ENCODE data around the gene ELF5.

Gene ELF5

DNA sequence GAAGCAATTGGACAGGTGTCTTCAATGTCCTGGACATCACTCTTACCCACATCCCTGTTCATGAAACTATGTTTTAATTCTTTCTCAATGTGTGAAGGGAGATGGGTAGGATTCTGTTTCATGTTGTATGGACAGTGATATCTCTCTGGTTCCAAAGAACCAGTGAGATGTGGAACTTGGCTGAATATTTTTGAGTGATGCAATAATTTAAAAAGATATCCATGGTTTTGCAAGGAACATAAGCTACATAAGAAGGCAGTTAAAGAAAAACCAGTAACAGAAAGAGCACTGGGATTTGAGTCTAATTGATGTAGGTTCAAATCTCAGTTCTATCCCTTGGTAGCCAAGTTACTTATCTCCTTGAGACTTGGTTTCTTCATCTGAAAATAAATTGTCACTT, 7.7 kb upstream of the ELF5 start:
- DNase-seq, result no peak

DNA sequence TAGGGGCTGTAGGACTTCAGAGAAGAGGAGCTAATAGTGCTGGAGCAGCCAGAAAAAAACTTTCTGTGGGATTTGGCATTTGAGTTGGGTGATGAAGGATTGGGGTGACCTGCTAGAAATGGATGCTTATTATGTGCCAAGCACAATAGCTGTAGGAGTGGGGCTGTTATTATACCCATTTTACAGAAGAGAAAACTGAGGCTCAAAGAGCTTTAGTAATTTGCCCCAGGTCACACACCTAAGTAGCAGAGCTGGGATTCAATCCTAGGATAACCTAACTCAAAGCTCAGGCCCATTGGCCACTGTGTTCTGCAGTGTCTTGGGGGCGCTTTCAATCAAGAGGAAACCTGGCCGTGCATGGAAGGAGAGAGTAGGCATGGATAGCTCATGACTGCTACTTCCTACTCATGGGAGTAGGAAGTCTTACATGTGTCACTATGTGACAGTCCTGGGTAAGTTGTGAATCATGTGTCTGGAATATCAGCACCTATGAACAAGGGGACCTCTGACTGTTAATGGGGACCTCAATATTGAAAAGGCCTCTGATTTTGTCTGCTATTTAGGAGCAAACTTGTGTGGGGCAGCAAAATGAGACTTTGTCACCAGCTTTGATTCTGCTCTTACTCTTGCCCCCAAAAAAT, 6.1 kb upstream of the ELF5 start:
- DNase-seq, result no peak

DNA sequence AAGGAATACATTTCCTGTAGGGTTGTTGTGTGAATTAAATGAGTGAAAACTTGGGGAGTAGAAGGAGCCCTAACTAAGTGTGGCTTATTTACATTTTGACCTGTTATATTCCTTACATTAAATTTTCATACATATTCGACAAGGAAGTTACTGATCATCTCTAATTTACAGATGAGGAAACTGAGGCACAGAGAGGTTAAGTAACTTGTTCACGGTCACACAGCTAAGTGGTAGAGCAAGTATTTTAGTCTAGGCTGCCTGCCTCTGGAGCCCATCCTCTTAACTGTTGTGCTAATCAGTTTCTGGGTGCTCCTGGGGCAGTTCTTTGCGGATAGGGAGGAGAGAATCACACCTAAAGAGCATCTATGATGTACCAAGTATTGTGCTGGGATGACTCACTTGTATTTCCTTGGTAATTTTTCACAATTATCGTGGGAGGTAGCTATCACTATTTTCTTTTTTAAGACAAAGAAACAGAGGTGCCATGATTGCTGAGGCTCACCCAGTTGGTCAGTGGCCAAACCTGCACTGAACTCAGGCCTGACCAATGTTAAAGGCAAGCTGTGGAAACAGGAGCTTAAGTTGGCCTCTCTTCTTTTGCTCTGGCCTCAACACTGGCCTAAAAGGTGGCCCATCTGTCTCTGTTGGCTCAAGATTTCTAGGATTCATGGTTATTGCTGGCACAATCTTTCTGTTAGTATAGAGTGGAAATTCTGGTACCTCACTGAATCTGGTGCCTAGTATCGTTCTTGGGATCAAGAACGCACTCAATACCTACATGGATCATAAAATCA, 2.9 kb upstream of the ELF5 start:
- DNase-seq, result no peak

DNA sequence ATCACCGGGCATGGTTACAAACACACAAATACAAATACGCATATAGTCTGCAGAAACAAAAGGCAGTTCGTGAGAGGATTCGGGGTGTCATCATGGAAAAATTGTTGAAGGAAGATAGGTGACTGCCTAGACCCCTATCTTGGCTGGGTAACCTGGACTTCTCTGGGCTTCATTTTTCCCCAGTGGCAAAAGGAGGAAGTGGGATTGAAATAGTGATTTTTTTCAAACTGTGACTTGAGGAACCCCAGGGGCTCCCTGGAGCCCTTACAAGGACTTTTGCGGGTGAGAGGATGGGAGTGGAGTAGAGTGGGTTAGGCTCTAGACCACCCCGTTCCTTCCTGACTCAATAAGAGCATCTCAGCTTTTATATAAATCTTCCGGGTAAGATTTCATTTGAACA, 1.0 kb upstream of the ELF5 start:
- no peak for DNase-seq

DNA sequence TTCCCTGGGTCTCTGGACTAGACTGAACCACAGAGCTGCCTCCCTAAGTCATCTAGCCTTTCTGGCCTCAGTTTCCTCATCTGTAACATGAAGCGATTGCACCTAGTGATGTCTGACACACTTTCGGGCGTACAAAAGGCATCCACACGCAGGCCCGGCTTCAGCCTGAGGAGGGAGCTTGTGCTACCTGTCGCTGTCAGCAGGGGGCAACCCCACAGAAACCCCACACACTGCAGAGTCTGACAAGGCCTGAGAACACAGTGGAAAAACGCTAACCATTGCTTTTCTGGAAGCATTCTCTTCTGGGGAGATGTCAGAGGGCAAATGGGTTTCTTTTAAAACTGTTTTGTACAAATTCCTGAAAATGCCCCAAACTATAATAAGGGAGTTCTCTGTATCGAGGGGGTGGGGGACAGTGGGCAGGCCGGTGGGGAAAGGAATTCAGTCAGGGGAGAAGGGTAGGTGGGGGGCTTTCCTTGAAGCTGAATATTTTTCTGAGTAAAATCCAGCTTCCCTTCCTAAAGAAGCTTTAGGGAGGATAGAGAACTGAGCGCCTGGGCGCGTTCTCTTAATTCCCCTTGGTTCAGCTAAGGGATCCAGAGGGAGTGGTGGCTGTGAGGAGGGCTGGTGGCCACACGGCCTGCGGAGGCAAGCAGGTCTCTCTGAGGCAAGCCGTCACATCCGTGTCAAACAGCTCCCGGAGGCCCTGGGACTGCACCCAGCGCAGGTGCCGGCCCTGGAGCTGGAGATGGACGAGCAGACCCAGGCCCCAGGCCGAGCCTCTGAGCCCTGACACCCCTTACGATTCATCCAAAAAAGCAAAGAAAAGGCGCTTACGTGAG, 533 bp downstream of the ELF5 start:
- DNase-seq, result peak in 3 of 5 experiments; percentile 17 to 55 (median 24)

DNA sequence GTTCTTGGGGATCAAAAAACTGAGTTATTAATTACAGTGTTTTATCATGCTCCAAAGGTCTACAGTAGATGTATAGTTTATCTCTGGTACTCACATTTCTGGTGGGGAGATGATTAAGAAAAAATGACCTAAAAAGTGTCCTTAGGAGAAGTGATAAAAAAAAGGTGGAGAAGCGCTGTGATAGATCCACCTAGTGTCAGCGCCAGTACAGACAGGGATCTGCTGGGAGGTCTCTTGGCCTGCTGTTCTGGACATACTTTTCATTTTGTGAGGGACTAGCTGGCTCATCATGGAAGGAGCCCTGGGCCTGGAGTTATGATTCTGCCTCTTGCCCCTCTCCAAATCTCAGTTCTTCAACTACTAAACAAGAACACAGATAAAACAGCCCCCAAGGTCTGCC, 2.9 kb downstream of the ELF5 start:
- no peak for DNase-seq

DNA sequence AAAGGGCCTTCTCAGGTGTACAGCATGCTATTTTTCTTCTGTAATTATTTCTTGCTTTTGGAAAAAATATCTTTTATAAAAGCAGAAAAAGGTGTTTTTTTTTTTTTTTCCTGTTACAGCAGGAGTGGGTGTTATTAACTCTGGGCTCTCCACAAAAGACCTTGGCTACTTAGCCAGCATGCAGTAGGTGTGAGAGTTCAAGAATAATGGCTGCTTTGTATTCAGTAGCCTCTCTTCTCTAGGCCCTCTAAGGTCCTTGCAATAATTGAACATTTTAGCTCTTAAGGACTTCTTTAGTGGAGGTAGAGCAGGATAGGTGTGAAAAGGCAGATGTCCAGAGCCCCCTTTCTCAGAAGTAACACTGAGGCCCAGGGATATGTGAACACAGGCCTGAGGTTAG, 3.4 kb downstream of the ELF5 start:
- DNase-seq, result no peak

DNA sequence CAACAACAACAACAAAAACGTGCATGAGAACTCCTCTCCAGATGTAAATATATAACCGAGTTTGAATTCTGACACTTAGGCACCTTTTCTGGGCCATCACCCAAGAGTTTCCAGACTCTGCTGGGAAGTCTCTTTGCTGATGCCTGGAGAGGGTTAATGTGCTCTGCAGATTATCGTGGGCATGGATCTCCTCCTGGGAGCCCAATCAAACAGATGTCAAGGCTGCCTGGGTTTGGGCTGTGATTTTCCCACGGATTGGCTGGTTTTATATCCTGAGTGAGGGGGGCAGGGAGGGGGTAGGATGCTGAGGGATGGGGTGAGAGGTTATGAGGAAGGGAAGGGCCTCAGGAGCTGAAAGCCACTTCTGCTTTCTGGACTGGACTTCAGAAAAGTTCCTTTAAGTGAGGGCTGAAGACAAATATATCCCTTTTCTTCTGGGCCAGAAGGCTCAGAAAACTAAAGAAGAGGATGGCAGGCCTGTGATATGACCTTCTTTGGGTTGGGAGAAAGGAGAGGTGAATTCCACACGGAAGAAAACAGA, 4.2 kb downstream of the ELF5 start:
- no peak for DNase-seq

DNA sequence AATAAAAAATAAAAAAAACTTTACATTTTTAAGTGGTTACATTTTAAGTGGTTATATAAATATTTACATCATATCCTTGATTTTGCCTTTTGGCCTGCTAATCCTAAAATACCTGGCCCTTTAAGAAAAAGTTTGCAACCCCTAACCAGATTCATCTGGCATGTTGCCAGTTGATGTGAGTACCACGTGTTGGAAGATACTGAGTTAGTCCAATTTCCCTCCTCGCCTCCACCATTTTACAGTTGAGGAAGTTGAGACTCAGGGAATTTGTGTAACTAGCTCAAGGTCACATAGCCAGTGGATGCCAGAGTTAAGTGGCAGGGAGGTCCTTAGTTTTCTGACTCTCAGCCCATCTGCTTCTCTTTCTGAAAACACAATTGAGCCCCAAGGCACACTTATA, 5.1 kb downstream of the ELF5 start:
- DNase-seq, result no peak

DNA sequence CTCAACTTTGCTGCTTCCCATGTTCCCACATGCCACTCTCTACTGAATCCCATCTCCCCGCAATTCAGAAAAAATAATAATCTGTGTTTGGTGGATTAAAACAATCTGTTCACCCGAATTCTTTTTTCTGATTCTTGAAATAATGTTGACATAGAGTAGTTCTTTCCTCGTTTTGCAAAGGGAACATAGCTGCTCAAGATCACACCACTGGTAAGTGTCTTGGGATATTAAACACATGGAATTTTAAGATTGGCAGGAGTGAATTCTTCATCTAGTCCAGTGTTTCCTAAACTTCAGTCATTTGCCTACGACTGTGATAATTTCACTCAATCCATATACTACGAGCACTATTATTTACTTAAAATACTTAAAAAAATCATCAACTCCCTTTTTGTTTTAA, 6.0 kb downstream of the ELF5 start:
- no peak for DNase-seq

DNA sequence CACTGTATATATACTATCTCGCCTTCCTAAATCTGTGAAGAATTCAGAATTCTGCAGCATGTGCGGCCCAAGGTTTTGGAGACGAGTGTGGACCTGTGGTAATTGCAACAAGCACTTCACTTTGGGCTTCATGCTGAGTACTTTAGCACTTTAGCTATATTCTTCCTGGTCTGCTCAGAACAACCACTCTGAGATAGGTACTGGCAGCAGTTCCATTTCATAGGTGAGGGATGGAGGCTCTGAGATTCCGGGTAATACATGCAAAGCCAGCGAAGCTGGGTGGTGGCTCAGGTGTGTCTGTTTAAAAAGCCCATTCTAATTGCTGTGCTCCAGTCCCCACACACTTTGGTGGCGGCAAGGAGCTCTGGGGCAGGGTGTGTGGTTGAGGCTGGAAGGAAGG, 6.4 kb downstream of the ELF5 start:
- DNase-seq, result no peak

DNA sequence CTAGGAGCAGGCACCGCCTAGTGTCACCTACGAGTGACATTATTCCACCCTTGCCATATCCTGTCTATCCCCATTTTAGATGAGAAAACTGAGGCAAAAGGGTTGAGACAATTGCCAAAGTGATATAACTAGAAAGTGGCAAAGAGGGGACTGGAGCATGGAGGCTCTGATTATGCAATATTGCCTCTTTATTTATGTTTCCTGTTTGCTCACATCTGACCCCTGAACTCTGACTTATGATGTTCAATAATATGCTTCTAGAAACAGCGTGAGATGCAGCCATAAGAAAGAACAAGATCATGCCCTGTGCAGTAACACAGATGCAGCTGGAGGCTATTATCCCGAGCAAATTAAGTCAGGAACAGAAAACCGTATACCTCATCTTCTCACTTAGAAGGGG, 7.7 kb downstream of the ELF5 start:
- no peak for DNase-seq

DNA sequence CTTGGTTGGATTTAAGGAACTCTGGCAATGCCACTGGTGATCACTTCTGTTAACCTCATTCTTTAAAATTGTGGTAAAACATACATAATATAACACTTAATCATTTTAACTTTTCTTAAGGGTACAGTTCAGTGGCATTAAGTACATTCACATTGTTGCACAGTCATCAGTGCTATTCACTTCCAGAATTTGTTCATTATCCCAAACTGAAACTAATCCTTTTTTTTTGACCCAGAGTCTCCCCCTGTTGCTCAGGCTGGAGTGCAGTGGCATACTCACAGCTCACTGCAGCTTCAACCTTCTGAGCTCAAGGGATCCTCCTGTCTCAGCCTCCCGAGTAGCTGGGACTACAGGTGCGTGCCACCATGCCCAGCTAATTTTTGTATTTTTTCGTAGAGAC, 10.6 kb downstream of the ELF5 start:
- no peak for DNase-seq

DNA sequence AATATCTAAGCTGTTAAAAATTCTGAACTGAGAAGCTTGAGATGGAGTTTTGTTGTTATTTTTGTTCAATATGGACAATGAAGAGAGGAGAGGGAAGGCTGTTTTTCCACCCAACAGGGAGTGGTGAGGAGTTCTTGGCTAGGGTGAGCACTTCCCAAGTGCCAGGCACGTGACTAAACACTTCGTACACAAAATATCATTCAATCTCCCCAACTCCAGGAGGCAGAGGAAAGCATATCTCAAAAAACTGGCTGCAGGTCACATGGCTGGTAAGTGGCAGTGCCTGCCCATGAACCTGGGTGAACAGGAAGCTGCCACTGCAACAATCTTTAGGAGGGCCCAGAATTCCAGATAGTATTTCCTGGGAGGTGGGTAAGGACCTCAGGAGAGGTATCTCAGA, 11.6 kb downstream of the ELF5 start:
- DNase-seq, result no peak

DNA sequence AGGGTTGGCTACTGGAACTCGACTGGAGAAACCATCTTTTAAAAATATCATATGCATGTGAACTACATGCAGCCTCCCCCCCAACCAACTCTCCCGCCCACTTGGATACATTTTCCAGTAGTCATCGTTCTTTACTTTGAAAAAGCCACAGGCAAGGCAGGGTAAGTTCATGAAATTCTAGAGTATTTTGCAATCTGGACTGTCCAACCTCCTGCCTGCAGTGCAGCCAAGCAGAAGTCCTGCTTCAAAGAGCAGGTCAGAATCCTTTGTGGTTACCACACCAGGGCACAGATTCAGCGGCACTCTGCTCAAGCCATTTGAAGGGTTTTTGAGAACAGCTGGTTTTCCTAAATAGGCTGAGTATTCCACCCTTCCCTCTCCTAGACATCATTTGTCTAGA, 12.1 kb downstream of the ELF5 start:
- DNase-seq, result no peak

DNA sequence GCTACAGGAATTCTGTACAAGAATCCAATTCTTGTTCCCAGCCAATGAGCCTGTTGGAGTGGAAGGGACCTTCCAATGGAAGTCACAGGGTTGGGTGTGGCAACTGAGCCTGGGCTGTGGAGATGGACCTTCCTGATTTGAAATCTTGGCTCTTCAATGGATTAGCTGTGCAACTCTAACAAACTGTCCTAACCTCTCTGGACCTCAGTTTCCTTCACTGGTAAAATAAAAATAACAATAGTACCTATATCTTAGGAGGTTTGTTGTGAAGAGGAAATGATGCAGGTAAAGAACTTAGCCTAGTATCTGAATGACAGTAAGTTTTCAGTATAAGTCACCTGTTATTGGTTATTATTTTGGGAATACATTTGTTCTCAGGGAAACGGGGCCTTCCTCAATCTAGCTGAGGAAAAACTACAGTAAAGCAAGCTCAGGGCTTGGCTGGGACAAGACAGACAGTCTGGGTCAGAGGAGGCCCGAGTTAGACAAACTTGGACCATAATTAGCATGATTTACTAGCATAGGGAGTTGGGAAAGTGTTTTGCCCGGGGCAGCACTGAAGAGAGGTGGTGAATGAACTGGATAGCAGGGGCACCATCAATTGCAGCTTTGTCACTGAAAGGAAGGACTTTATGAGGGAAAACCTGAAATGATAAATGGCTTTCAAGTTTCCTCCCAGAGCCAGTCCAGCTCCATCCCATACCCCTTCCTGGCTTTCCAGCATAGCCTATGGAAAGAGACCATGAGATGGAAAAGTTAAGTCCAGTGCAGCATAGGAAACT, 13.7 kb downstream of the ELF5 start:
- no peak for DNase-seq

DNA sequence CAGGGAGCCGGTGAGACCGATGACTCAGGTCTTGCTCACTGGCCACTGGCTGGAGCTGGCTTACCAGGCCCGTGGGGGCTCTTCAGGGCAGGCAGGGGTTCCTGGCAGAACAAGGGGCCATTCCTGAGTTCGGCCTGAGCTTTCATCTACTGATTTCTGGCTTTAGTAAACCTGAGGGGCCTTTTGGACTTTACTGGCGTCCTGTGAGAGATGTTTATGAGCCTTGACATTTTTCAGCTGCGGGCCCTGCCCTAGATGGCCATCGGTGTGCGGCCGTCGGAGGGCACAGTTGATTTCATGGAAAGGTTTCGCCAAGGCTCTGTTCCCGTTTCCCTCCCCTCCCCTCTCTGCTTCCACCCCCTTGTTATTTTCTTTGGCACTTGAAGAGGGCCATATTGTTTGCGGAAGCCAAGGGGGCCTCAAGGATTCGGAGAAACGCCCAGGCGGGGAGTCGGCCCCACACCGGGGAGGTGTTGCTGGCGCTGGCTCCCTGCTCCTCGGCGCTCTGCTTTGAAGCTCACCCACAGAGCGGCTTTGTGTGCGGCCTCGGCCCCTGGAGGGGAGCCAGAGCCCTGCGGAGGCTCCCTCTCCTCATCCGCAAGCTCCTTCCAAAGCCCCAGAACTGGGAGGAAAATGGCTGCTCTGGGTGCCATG, 17.7 kb downstream of the ELF5 start:
- no peak for DNase-seq

DNA sequence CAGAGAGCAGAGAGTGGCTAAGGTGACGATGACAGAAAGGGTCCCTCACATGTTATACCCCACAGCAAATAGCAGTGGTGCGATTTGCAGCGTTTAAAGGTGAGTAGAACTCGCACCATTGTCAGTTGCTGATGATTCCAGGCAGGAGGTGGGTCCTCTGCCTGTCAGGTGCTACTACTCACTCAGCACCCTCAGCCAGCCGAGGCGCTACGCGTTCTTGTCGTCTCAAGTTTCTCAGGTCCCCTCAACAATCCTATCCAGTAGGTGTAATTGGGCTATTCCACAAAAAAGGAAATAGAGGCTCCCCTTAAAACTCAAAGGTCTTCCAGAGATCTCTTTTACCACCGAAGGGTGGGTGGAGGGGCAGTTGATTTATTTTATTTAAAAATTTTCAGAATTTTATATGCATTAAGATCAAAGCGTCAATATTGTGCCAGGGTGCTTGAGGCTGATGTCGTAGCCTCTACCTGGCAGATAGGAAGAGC, 18.3 kb downstream of the ELF5 start:
- no peak for DNase-seq

DNA sequence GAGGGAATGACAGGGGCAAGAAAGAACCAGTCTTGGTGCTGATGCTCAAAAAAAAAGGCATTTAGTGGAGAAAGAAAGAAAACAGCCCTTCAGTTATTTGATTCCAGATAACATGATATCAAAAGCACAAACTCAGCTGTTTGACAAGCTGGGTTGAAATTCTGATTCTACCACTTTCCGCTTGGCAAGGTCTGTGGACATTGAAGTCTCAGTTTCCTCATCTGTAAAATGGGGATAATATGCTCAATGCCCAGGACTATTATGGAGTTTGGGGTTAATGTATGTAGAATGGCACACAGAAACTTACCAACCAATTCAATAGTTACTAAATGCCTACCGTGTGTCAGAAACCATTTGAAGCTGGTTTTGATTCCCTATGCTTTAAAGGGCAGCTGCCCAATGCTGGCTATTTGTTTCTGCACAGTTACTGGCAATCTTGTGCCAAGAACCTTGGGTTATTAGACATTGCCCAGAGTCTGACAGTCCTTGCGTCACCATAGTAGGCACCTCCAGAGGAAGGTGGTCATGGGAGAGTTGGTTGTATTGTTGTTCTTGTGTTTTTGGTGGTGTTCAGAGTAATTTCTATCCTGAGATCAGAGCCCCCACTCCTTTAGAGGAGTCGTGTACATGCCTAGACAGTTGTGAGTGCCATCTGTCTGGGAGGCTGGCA, 19.5 kb downstream of the ELF5 start:
- DNase-seq, result no peak

DNA sequence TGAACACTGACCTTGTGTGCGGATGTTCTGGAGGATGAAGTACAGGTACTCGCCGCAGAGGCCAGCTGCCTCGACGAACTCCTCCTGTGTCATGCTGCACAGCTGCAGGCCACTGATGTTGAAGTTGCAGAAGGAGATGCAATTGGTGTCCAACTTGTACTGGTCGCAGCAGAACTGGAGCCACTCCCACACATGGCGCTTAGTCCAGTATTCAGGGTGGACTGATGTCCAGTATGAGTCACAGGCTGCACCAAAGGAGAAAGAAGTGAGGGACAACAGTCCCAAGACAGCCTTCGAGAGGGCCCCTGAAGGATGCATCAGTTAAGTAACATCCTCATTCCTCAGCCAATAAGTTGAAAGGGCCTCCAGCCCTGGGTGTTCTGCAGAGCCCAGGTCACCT, 20.1 kb downstream of the ELF5 start:
- no peak for DNase-seq

DNA sequence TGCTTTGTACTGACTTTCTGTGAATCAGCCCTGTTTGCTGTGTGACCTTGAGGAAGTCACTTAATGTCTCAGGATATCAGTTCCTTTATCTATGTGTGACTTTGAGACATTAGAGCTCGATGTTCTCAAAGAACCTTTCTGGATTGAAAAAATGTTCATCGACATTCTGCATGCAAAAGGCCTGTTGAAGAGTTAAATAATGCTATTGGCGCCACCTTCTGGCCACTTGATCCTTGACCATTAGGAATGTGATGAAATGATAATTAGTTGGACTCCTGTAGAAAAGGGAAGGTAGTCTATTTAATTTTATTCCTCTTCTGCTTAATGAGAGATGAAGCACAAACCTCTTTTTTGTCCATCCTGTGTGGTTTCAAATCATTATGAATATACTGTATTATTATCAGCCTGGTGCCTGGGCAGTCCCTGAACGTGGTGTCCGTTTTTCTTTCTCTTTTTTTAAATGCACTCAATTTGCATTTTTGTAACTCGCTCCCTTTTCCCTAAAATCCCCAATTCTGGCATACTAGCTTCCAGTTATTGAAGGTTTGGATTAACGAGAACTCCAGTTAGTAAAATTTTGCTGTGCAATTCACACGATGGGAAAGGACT, 20.7 kb downstream of the ELF5 start:
- peak in 2 of 5 experiments; percentile 16 to 20 for DNase-seq

Data from T-helper 2 cell (primary cell).